HEK293 (cell line): ENCODE measurements around the gene LARGE1.

Experiments used
- CTCF ChIA-PET: fragments of 350-600 bp; formaldehyde crosslinking; extraction: SDS; loops from one replicate; lab custom pipeline; 2021; ENCODE audit warnings: antibody characterized with exemption; lab: Yijun Ruan, JAX
- POLR2A ChIA-PET: fragments of 300-600 bp; formaldehyde crosslinking; extraction: SDS; loops from one replicate; lab custom pipeline; 2020; ENCODE audit warnings: antibody characterized with exemption, inconsistent platforms; lab: Yijun Ruan, JAX
- H3K27ac ChIP-seq: fragments of 200-500 bp; sonication (Bioruptor generic); 2 replicates; pipeline ENCODE4 v1.5.1; 2014; ENCODE audit warnings: low read depth, low read length, control low read depth, inconsistent platforms; ENCODE audit errors: extremely low read depth
- H3K36me3 ChIP-seq, 2 experiments: fragments of 200-500 bp in 1 of 2; sonication (Bioruptor generic) in 1 of 2; 1 replicate in 1 of 2; 2 replicates in 1 of 2; pipeline ENCODE4 v1.5.1; 2014 to 2017; ENCODE audit warnings: inconsistent platforms in 2 of 2, low read length in 2 of 2; ENCODE audit not compliant: control insufficient read depth in 2 of 2, insufficient read depth in 1 of 2
- H3K4me1 ChIP-seq: fragments of 200-500 bp; sonication (Bioruptor generic); 2 replicates; pipeline ENCODE4 v1.5.1; 2014; ENCODE audit warnings: mild to moderate bottlenecking, low read length, inconsistent platforms; ENCODE audit not compliant: control insufficient read depth, insufficient read depth
- H3K4me3 ChIP-seq: 2 replicates; pipeline ENCODE4 v1.5.1; 2011; ENCODE audit warnings: low read depth, mild to moderate bottlenecking, control low read depth, low read length, moderate library complexity
- H3K9me3 ChIP-seq: fragments of 200-500 bp; sonication (Bioruptor generic); 2 replicates; pipeline ENCODE4 v1.5.1; 2014; ENCODE audit warnings: low read depth, low read length, inconsistent platforms; ENCODE audit not compliant: control insufficient read depth, insufficient read depth
- ATF2 ChIP-seq: fragments of 450-650 bp; formaldehyde crosslinking; IDR thresholded peaks from 2 replicates; pipeline ENCODE4 v1.5.1; 2016; ENCODE audit warnings: missing biosample characterization, missing genetic modification characterization, low read depth
- CTCF ChIP-seq: fragments of 450-650 bp; formaldehyde crosslinking; IDR thresholded peaks from 2 replicates; pipeline ENCODE4 v1.5.1; 2016; ENCODE audit warnings: missing biosample characterization, missing genetic modification characterization
- EGR2 ChIP-seq: fragments of 450-650 bp; formaldehyde crosslinking; IDR thresholded peaks from 2 replicates; pipeline ENCODE4 v1.5.1; 2016; ENCODE audit warnings: low read depth, missing biosample characterization, missing genetic modification characterization
- GLI2 ChIP-seq: fragments of 450-650 bp; formaldehyde crosslinking; IDR thresholded peaks from 2 replicates; pipeline ENCODE4; 2017; ENCODE audit warnings: missing biosample characterization, missing genetic modification characterization, low read depth, borderline replicate concordance
- KLF1 ChIP-seq: fragments of 450-650 bp; formaldehyde crosslinking; IDR thresholded peaks from 2 replicates; pipeline ENCODE4 v1.5.1; 2016; ENCODE audit warnings: missing biosample characterization, missing genetic modification characterization
- KLF10 ChIP-seq: fragments of 450-650 bp; IDR thresholded peaks from 2 replicates; pipeline ENCODE4 v1.5.1; 2018; ENCODE audit warnings: missing biosample characterization, mild to moderate bottlenecking, missing genetic modification characterization
- KLF17 ChIP-seq: fragments of 450-650 bp; formaldehyde crosslinking; IDR thresholded peaks from 2 replicates; pipeline ENCODE4 v1.5.1; 2016; ENCODE audit warnings: missing biosample characterization, missing genetic modification characterization
- OSR2 ChIP-seq: fragments of 450-650 bp; formaldehyde crosslinking; IDR thresholded peaks from 2 replicates; pipeline ENCODE4 v1.5.1; 2016; ENCODE audit warnings: missing biosample characterization, missing genetic modification characterization
- OVOL3 ChIP-seq: fragments of 450-650 bp; formaldehyde crosslinking; IDR thresholded peaks from 2 replicates; pipeline ENCODE4 v1.5.1; 2016; ENCODE audit warnings: missing biosample characterization, missing genetic modification characterization
- PRDM4 ChIP-seq: fragments of 450-650 bp; formaldehyde crosslinking; IDR thresholded peaks from 2 replicates; pipeline ENCODE4 v1.5.1; 2017; ENCODE audit warnings: missing biosample characterization, missing genetic modification characterization
- SALL2 ChIP-seq: fragments of 450-650 bp; formaldehyde crosslinking; IDR thresholded peaks from 2 replicates; pipeline ENCODE4 v1.5.0; 2017; ENCODE audit warnings: missing biosample characterization, mild to moderate bottlenecking, missing genetic modification characterization, borderline replicate concordance
- ZBTB1 ChIP-seq: fragments of 450-650 bp; formaldehyde crosslinking; IDR thresholded peaks from 2 replicates; pipeline ENCODE4 v1.5.1; 2016; ENCODE audit warnings: missing biosample characterization, missing genetic modification characterization
- ZBTB48 ChIP-seq: fragments of 450-650 bp; formaldehyde crosslinking; IDR thresholded peaks from 2 replicates; pipeline ENCODE4 v1.5.1; 2016; ENCODE audit warnings: missing biosample characterization, missing genetic modification characterization
- ZBTB6 ChIP-seq: fragments of 450-650 bp; formaldehyde crosslinking; IDR thresholded peaks from 2 replicates; pipeline ENCODE4 v1.5.1; 2017; ENCODE audit warnings: missing biosample characterization, missing genetic modification characterization
- ZFHX2 ChIP-seq: fragments of 450-650 bp; formaldehyde crosslinking; conservative IDR thresholded peaks from 2 replicates; pipeline ENCODE4 v1.5.1; 2016; ENCODE audit warnings: missing biosample characterization, missing genetic modification characterization
- ZNF121 ChIP-seq: fragments of 450-650 bp; formaldehyde crosslinking; IDR thresholded peaks from 2 replicates; pipeline ENCODE4 v1.5.1; 2016; ENCODE audit warnings: missing biosample characterization, missing genetic modification characterization
- ZNF132 ChIP-seq: fragments of 450-650 bp; formaldehyde crosslinking; IDR thresholded peaks from 2 replicates; pipeline ENCODE4 v1.5.1; 2017; ENCODE audit warnings: missing biosample characterization, missing genetic modification characterization, borderline replicate concordance
- ZNF133 ChIP-seq: fragments of 450-650 bp; formaldehyde crosslinking; IDR thresholded peaks from 2 replicates; pipeline ENCODE4 v1.5.1; 2016; ENCODE audit warnings: missing biosample characterization, missing genetic modification characterization
- ZNF157 ChIP-seq: fragments of 450-650 bp; formaldehyde crosslinking; IDR thresholded peaks from 2 replicates; pipeline ENCODE4 v1.5.1; 2016; ENCODE audit warnings: missing biosample characterization, missing genetic modification characterization
- ZNF202 ChIP-seq: fragments of 450-650 bp; formaldehyde crosslinking; IDR thresholded peaks from 2 replicates; pipeline ENCODE4 v1.5.1; 2016; ENCODE audit warnings: missing biosample characterization, missing genetic modification characterization, borderline replicate concordance
- ZNF223 ChIP-seq: fragments of 450-650 bp; formaldehyde crosslinking; IDR thresholded peaks from 2 replicates; pipeline ENCODE4 v1.5.1; 2016; ENCODE audit warnings: missing biosample characterization, missing genetic modification characterization
- ZNF24 ChIP-seq: fragments of 450-650 bp; formaldehyde crosslinking; IDR thresholded peaks from 2 replicates; pipeline ENCODE4 v1.5.1; 2016; ENCODE audit warnings: missing biosample characterization, missing genetic modification characterization
- ZNF350 ChIP-seq: fragments of 450-650 bp; formaldehyde crosslinking; IDR thresholded peaks from 2 replicates; pipeline ENCODE4 v1.5.0; 2017; ENCODE audit warnings: missing biosample characterization, mild to moderate bottlenecking, missing genetic modification characterization
- ZNF37A ChIP-seq: fragments of 450-650 bp; IDR thresholded peaks from 2 replicates; pipeline ENCODE4 v1.5.1; 2018; ENCODE audit warnings: missing biosample characterization, missing genetic modification characterization
- ZNF394 ChIP-seq: fragments of 450-650 bp; formaldehyde crosslinking; IDR thresholded peaks from 2 replicates; pipeline ENCODE4 v1.5.1; 2016; ENCODE audit warnings: missing biosample characterization, missing genetic modification characterization, mild to moderate bottlenecking, moderate library complexity, borderline replicate concordance
- ZNF501 ChIP-seq: fragments of 450-650 bp; formaldehyde crosslinking; IDR thresholded peaks from 2 replicates; pipeline ENCODE4 v1.5.1; 2016; ENCODE audit warnings: missing biosample characterization, missing genetic modification characterization
- ZNF549 ChIP-seq: fragments of 450-650 bp; IDR thresholded peaks from 2 replicates; pipeline ENCODE4 v1.5.1; 2018; ENCODE audit warnings: missing biosample characterization, missing genetic modification characterization, mild to moderate bottlenecking, inconsistent platforms, moderate library complexity
- ZNF785 ChIP-seq: fragments of 450-650 bp; formaldehyde crosslinking; IDR thresholded peaks from 2 replicates; pipeline ENCODE4 v1.5.1; 2016; ENCODE audit warnings: missing biosample characterization, missing genetic modification characterization
- ZSCAN18 ChIP-seq: fragments of 450-650 bp; formaldehyde crosslinking; IDR thresholded peaks from 2 replicates; pipeline ENCODE4 v1.5.1; 2016; ENCODE audit warnings: missing biosample characterization, missing genetic modification characterization

LARGE1 gene

GRCh38 chr22:33958741-33959140 is 38.5 kb upstream of the LARGE1 start:
- TF ChIP-seq ZNF121 (tag by site-specific recombination) (no peak), ZNF37A (tag by site-specific recombination) (no peak), ZBTB1 (no peak), ZNF202 (tag by site-specific recombination) (no peak), KLF10 (tag by site-specific recombination) (no peak), EGR2 (tag by site-specific recombination) (no peak), OSR2 (tag by site-specific recombination) (no peak), ZNF549 (tag by site-specific recombination) (no peak), KLF1 (no peak), ATF2 (tag by site-specific recombination) (no peak), ZNF223 (no peak), ZBTB6 (no peak), CTCF (no peak), PRDM4 (tag by site-specific recombination) (no peak), ZBTB48 (tag by site-specific recombination) (no peak), ZNF394 (tag by site-specific recombination) (no peak), ZNF785 (tag by site-specific recombination) (no peak)
- CTCF ChIA-PET = interaction anchor here (0.6 kb wide), 1 partner anchor 106 kb away, joined by 4 read pairs; no protein-coding TSS in a partner anchor

GRCh38 chr22:33957086-33957485 is 36.8 kb upstream of the LARGE1 start:
- ChIA-PET POLR2A (no interaction called here), CTCF (interaction anchor here (0.6 to 1.1 kb wide), 2 partner anchors 153 to 877 kb away, joined by 4 read pairs; no protein-coding TSS in a partner anchor)
- no peak overlapping the region for H3K27ac ChIP-seq
- TF ChIP-seq ZNF157 (no peak), ZNF24 (no peak), ZFHX2 (no peak), KLF17 (no peak), GLI2 (no peak), SALL2 (tag by site-specific recombination) (no peak), ZNF133 (no peak), ZNF350 (tag by site-specific recombination) (no peak), ZNF501 (tag by site-specific recombination) (no peak), ZNF132 (tag by site-specific recombination) (no peak), ZSCAN18 (tag by site-specific recombination) (no peak), OVOL3 (tag by site-specific recombination) (no peak)

More at GRCh38 chr22:33958741-33959140, 38.5 kb upstream of the LARGE1 start:
- Histone ChIP-seq H3K36me3 (no peaks in the 10 kb centered on the region), H3K27ac (no peak overlapping the region), H3K4me1 (no peaks in the 10 kb centered on the region), H3K9me3 (no peaks in the 10 kb centered on the region), H3K4me3 (no peak overlapping the region)
- POLR2A ChIA-PET = no interaction called here

More at GRCh38 chr22:33957086-33957485, 36.8 kb upstream of the LARGE1 start:
- no peaks in the 10 kb centered on the region for H3K4me1 ChIP-seq
- H3K9me3 ChIP-seq = no peaks in the 10 kb centered on the region
- no peak overlapping the region for H3K4me3 ChIP-seq
- H3K36me3 ChIP-seq = no peaks in the 10 kb centered on the region
